Activated naive CD4-positive, alpha-beta T cell treated with anti-CD3 and anti-CD28 coated beads, Interleukin-2, amount 50 U/mL, for 72 hours (primary cell): Measurements from ENCODE around the gene ARL6IP1. TPM values are rescaled to one million over a fixed set of nuclear protein-coding genes. Genes with fewer than 3 reads are reported as not detected.

ENCODE experiments used
- total RNA-seq, 2 donors: library from RNA; stranded (reverse); gene quantifications; one replicate each; pipeline ENCODE4 v1.2.3, GENCODE V29; 2022

ARL6IP1 gene
- total RNA-seq, 2 donors from 2014 or later: 116 to 164 TPM

Other genes with a start within 250 kb of the ARL6IP1 start
- 10 to 100 TPM; 57.5 to 69.7 TPM for gene NOMO2, start 239.5 kb downstream of the ARL6IP1 start, total RNA-seq
- 1,000 to 10,000 TPM; 2,227 to 2,841 TPM for gene RPS15A, start 11.2 kb downstream of the ARL6IP1 start, total RNA-seq
- 100 to 1,000 TPM; 181 to 216 TPM for gene SMG1, start 124.9 kb upstream of the ARL6IP1 start, total RNA-seq
- gene TMC7, start 182.4 kb upstream of the ARL6IP1 start, total RNA-seq: not detected